HG03103 (cell line): Measurements from ENCODE around the gene MCUB.

ENCODE experiments used
- ATAC-seq: cut with Tn5 transposase; IDR thresholded peaks from one replicate; pipeline ENCODE4 v1.9.1; 2021; ENCODE audit warnings: low read depth; ENCODE audit not compliant: unreplicated experiment

Gene MCUB

GRCh38 chr4:109721033-109721432 lies 161.0 kb downstream of the MCUB start:
- ATAC-seq, result no peak

GRCh38 chr4:109722357-109722756 lies 162.3 kb downstream of the MCUB start:
- ATAC-seq, result no peak

GRCh38 chr4:109723110-109723509 lies 163.1 kb downstream of the MCUB start:
- no peak for ATAC-seq

DNA sequence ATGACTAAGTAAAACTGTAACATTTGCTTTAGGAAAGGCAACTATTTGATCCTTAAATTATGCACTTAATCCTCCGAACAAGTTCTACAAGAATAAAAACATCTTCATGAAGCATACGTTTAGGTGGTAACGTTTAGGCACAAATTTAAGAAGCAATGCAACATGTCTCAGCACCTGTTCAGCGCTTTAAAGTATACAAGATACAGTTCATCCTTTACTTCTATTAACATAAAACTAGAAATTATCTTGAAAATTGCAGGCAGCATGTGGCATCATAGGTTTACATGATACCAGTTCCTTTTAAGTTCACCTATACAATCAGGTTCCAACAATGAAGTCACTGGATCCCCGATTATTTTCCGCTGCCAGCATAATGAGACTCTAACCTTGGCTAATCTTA lies 168.3 kb downstream of the MCUB start:
- no peak for ATAC-seq

DNA sequence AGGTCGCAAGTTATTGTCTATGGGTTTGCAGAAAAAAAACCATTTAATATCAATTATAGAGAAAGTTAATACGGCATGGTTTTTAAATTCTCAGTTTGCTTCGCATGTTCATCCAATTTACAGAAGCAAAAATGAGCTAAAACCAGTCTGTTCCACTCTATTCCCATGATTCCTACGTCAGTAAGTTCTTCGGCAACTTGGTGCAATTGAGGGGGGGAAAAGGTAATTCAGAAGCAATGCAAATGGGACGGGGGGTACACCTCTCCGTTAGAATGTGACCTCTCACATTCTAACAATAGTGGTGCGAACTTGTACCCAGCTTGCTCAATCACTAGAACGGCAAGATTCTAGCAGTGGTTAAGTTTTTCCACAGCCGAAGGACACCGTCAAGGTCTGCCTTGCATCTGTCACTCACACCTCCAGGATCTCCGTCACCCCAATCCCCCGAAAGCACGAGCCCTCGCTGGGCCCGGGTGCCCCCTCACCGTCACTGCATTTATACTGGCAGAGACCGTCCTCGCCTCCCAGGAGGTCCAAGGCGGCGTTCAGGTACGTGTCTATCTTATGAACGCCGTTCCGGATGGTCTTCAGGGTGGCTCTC lies 169.2 kb downstream of the MCUB start:
- no peak for ATAC-seq

DNA sequence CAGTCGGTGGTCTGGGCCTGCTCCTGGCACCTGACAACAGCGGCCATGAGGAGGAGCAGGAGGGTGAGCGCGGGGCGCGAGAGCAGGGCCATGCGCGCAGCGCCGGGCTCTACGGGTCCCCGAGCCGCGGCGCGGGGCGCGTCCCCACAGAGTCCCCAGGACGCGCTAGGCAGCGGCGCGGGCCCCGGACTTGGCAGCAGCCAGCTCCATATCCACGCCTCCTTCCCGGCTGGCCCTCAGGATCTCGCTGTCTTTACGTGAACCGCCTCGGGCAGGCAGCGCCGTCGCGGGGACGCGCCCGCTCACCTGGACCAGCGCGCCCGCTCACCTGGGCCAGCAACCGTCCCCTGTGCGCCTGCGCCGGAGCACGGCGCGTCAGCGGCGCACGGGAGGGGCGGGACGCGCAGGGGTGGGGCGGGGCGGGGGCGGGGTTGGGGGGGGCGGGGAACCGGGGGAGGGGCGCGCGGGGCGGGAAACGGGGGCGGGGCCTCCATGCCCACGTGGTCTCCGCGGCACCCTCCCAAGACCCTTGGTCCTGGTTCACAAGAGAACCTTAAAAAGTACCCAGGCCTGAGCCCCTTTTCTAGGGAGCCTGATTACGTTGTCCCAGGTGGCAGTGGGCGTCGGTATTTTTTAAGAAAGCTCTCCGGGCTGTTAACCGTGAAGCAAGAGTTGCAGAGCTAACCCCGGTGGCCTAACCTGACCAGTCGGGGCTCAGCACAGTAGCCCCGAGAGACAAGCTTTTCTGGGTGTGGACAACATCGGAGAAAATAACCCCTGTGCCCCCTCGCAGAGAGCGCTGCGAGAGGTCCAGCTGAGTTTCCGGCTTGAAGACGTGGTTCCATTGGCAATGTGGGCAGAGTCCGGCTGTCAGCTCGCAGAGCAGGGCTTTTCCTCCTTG lies 169.9 kb downstream of the MCUB start, which contains the start of gene PLA2G12A:
Gene PLA2G12A, minus strand, starts transcription at position 353 of the 901 bp plus-strand sequence. Its CDS starts 261 bp downstream, at position 92.
- ATAC-seq, result peak; percentile 81

DNA sequence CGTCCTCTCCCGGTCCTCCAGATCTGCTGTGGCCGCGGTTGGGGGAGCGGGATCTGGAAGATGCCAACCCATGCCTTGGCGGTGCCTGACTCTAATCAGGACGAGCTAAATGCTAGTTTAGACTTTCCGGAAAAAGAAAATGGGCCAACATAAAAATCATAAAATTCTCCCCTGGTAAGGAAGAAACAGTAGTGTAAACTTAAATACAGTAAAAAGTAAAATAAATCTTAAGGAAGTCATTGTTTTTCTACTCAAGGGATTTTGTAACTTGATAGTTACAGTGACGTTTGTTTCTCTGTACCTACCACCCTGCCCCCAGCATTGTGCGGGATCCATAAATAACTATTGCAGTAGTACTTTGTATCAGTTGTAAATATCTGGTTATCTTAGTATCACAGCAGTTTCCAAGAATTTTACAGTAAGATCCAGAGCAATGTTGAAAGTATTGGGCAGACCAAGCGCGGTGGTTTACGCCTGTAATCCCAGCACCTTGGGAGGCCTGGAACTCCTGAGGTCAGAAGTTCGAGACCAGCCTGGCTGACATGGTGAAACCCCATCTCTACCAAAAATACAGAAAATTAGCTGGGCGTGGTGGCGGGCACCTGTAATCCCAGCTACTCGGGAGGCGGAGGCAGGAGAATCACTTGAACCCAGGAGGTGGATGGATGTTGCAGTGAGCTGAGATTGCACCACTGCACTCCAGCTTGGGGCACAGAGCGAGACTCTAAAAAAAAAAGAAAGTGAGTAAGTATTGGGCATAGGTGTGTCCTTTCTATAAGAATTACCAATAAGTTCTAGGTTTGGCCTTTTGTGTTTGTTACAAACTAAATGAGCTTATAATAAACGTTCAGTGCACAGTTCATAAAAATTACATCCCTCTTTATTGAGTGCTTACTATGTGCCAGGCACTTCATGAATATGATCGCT lies 170.8 kb downstream of the MCUB start:
- ATAC-seq, result no peak

DNA sequence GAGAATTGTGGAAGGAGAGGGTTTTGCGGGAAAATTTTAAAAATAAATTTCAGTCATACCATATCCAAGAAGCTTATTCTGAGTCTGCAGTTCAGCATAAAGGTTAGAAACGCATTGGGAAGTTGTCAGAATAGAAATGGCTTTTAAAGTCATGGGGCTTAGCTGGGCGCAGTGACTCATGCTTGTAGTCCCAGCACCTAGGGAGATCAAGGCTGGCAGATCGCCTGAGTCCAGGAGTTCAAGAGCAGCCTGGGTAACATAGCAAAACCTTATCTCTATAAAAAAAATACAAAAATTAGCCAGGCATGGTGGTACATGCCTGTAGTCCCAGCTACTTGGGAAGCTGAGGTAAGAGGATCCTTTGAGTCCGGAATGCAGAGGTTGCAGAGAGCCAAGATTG lies 173.7 kb downstream of the MCUB start:
- no peak for ATAC-seq

- ATAC-seq, result no peak
Observed at GRCh38 chr4:109735566-109736365, 175.7 kb downstream of the MCUB start.
